Breast epithelium (tissue), 3 donors: ENCODE measurements around the gene FRY.

ENCODE experiments used
- CTCF ChIP-seq, 3 donors: fragments of 450-650 bp; IDR thresholded peaks; one replicate each; pipeline ENCODE4 v1.5.1; 2016 to 2017; ENCODE audit warnings: antibody characterized with exemption in 3 of 3, mild to moderate bottlenecking in 3 of 3, moderate library complexity in 3 of 3
- POLR2A ChIP-seq: fragments of 450-650 bp; IDR thresholded peaks from one replicate; pipeline ENCODE4 v1.6.1; 2016; ENCODE audit warnings: antibody characterized with exemption, mild to moderate bottlenecking, moderate library complexity

- TF ChIP-seq CTCF (IDR thresholded peaks at IDR 0.05) (no peak), POLR2A (no peak)
These were observed 156.1 kb downstream of the FRY start for GRCh38 chr13:32187651-32188050.
